Measurements from ENCODE around the gene ELAPOR1.

Gene ELAPOR1

GRCh38 chr1:109089242-109090015 lies 24.5 kb upstream of the ELAPOR1 start:
- peak; percentile 69 for TF ChIP-seq CTCF (IDR thresholded peaks at IDR 0.05; ENCODE audit: low read depth, low read length)
- peak overlapping the region; percentile 89 for H3K4me3 ChIP-seq (ENCODE audit: low read depth, low read length)
- in situ Hi-C loops (cut with HindIII; ENCODE audit: low sequenced_read_pairs): no loop called here
- peak; percentile 65 for DNase-seq (ENCODE audit: low read depth, low spot score)

- no peak for TF ChIP-seq CTCF (IDR thresholded peaks at IDR 0.05; ENCODE audit: low read depth, low read length)
- H3K4me3 ChIP-seq (ENCODE audit: low read depth, low read length): peak within 1 kb of the TSS; percentile 89
- DNase-seq (ENCODE audit: low read depth, low spot score): peak; percentile 97
- in situ Hi-C loops (cut with HindIII; ENCODE audit: low sequenced_read_pairs): no loop called here
Observed at GRCh38 chr1:109090196-109091077, 23.5 kb upstream of the ELAPOR1 start, which contains the start of gene TMEM167B. TSS of gene TMEM167B (plus strand) at chr1:109090764. CDS start at chr1:109090873, 109 bp downstream.

- in situ Hi-C loops (cut with HindIII; ENCODE audit: low sequenced_read_pairs): no loop called here
- DNase-seq (ENCODE audit: low read depth, low spot score): peak; percentile 72
- H3K4me3 ChIP-seq (ENCODE audit: low read depth, low read length): peak overlapping the region; percentile 89
- no peak for TF ChIP-seq CTCF (IDR thresholded peaks at IDR 0.05; ENCODE audit: low read depth, low read length)
Observed at GRCh38 chr1:109091078-109091838, 22.7 kb upstream of the ELAPOR1 start.

GRCh38 chr1:109091839-109092193 lies 22.1 kb upstream of the ELAPOR1 start:
- peak overlapping the region; percentile 89 for H3K4me3 ChIP-seq (ENCODE audit: low read depth, low read length)
- in situ Hi-C loops (cut with HindIII; ENCODE audit: low sequenced_read_pairs): no loop called here
- TF ChIP-seq CTCF (IDR thresholded peaks at IDR 0.05; ENCODE audit: low read depth, low read length): no peak
- DNase-seq (ENCODE audit: low read depth, low spot score): peak; percentile 16

GRCh38 chr1:109094377-109094803 lies 19.5 kb upstream of the ELAPOR1 start:
- no peak for TF ChIP-seq CTCF (IDR thresholded peaks at IDR 0.05; ENCODE audit: low read depth, low read length)
- peak; percentile 40 for DNase-seq (ENCODE audit: low read depth, low spot score)
- H3K4me3 ChIP-seq (ENCODE audit: low read depth, low read length): no peak overlapping the region
- in situ Hi-C loops (cut with HindIII; ENCODE audit: low sequenced_read_pairs): no loop called here

- H3K4me3 ChIP-seq (ENCODE audit: low read depth, low read length): no peak overlapping the region
- no peak for TF ChIP-seq CTCF (IDR thresholded peaks at IDR 0.05; ENCODE audit: low read depth, low read length)
- no peak for DNase-seq (ENCODE audit: low read depth, low spot score)
- in situ Hi-C loops (cut with HindIII; ENCODE audit: low sequenced_read_pairs): no loop called here
Observed at GRCh38 chr1:109094871-109095270, 19.0 kb upstream of the ELAPOR1 start.

Data from astrocyte of the spinal cord (primary cell).